Mesenchymal stem cell (in vitro differentiated cells and primary cell): Measurements from ENCODE around the gene RBM18.

Experiments
- DNase-seq: peaks from one replicate; pipeline ENCODE4 v3.0.0-alpha.2; 2013
- H2AFZ ChIP-seq: one replicate; pipeline ENCODE4 v1.6.1; 2013; ENCODE audit warnings: low read depth, mild to moderate bottlenecking, control low read depth, inconsistent platforms, low read length, moderate library complexity
- H2AK5ac ChIP-seq: 2 replicates; pipeline ENCODE4 v1.6.1; 2013; ENCODE audit warnings: low read length, moderate library complexity, mild to moderate bottlenecking, inconsistent platforms; ENCODE audit not compliant: severe bottlenecking
- H2BK120ac ChIP-seq: one replicate; pipeline ENCODE4 v1.6.1; 2013; ENCODE audit warnings: low read depth, mild to moderate bottlenecking, inconsistent platforms, low read length, moderate library complexity
- H2BK12ac ChIP-seq, 2 experiments: one replicate each; pipeline ENCODE4 v1.6.1; 2013; ENCODE audit warnings: inconsistent platforms in 2 of 2, low read length in 2 of 2, mild to moderate bottlenecking in 2 of 2, moderate library complexity in 2 of 2, control low read depth in 1 of 2
- H2BK15ac ChIP-seq: one replicate; pipeline ENCODE4 v1.6.1; 2013; ENCODE audit warnings: mild to moderate bottlenecking, low read depth, inconsistent platforms; ENCODE audit not compliant: poor library complexity, severe bottlenecking
- H2BK5ac ChIP-seq: 2 replicates; pipeline ENCODE4 v1.6.1; 2013; ENCODE audit warnings: low read depth, mild to moderate bottlenecking, low read length, control low read depth, inconsistent platforms; ENCODE audit not compliant: poor library complexity, severe bottlenecking
- H3K14ac ChIP-seq, 2 experiments: one replicate each; pipeline ENCODE4 v1.6.1; 2013; ENCODE audit warnings: inconsistent platforms in 2 of 2, low read length in 2 of 2, control low read depth in 1 of 2, mild to moderate bottlenecking in 1 of 2, moderate library complexity in 1 of 2
- H3K18ac ChIP-seq, 2 experiments: one replicate each; pipeline ENCODE4 v1.6.1; 2013; ENCODE audit warnings: inconsistent platforms in 2 of 2, low read length in 2 of 2, control low read depth in 1 of 2, low read depth in 1 of 2, mild to moderate bottlenecking in 1 of 2
- H3K23ac ChIP-seq, 2 experiments: one replicate each; pipeline ENCODE4 v1.6.1; 2013; ENCODE audit warnings: inconsistent platforms in 2 of 2, low read length in 2 of 2, mild to moderate bottlenecking in 2 of 2, moderate library complexity in 2 of 2, control low read depth in 1 of 2
- H3K27ac ChIP-seq: 2 replicates; pipeline ENCODE4 v1.5.1; 2013; ENCODE audit warnings: mild to moderate bottlenecking, moderate library complexity, low read length, control low read depth, inconsistent platforms; ENCODE audit not compliant: poor library complexity, severe bottlenecking
- H3K27me3 ChIP-seq, 2 experiments: 2 replicates each; pipeline versions ENCODE4 v1.6.1 to v1.7.0; 2013; ENCODE audit warnings: low read length in 2 of 2, mild to moderate bottlenecking in 2 of 2, moderate library complexity in 2 of 2, control low read depth in 1 of 2, inconsistent platforms in 1 of 2; ENCODE audit not compliant: control insufficient read depth in 1 of 2, insufficient read depth in 1 of 2
- H3K36me3 ChIP-seq, 2 experiments: 2 replicates each; pipeline versions ENCODE4 v1.6.1 to v1.7.0; 2013; ENCODE audit warnings: low read length in 2 of 2, control low read depth in 1 of 2, inconsistent platforms in 1 of 2, low read depth in 1 of 2, mild to moderate bottlenecking in 1 of 2; ENCODE audit not compliant: insufficient read depth in 2 of 2, control insufficient read depth in 1 of 2
- H3K4ac ChIP-seq, 2 experiments: one replicate each; pipeline ENCODE4 v1.6.1; 2013; ENCODE audit warnings: inconsistent platforms in 2 of 2, low read length in 2 of 2, mild to moderate bottlenecking in 2 of 2, moderate library complexity in 2 of 2, control low read depth in 1 of 2, low read depth in 1 of 2
- H3K4me1 ChIP-seq: 2 replicates; pipeline ENCODE4 v1.6.1; 2013; ENCODE audit warnings: low read depth, low read length, control low read depth; ENCODE audit not compliant: control insufficient read depth, insufficient read depth
- H3K4me2 ChIP-seq: 2 replicates; pipeline ENCODE4 v1.6.1; 2013; ENCODE audit warnings: low read length, mild to moderate bottlenecking, inconsistent platforms; ENCODE audit not compliant: poor library complexity, severe bottlenecking
- H3K4me3 ChIP-seq, 2 experiments: 2 replicates each; pipeline versions ENCODE4 v1.5.1 to v1.7.0; 2013; ENCODE audit warnings: low read length in 2 of 2, mild to moderate bottlenecking in 2 of 2, control low read depth in 1 of 2, low read depth in 1 of 2; ENCODE audit not compliant: insufficient read depth in 1 of 2
- H3K79me1 ChIP-seq: replicated peaks from 2 replicates; pipeline ENCODE4 v1.6.1; 2013; ENCODE audit warnings: mild to moderate bottlenecking, control low read depth, low read length, inconsistent platforms; ENCODE audit not compliant: poor library complexity, severe bottlenecking
- H3K9ac ChIP-seq: 2 replicates; pipeline ENCODE4 v1.7.0; 2013; ENCODE audit warnings: mild to moderate bottlenecking, low read length, moderate library complexity
- H3K9me3 ChIP-seq: 2 replicates; pipeline ENCODE4 v1.7.0; 2013; ENCODE audit warnings: mild to moderate bottlenecking, low read length; ENCODE audit not compliant: control insufficient read depth
- H4K8ac ChIP-seq: one replicate; pipeline ENCODE4 v1.6.1; 2013; ENCODE audit warnings: inconsistent platforms, mild to moderate bottlenecking, low read length, moderate library complexity
- H4K91ac ChIP-seq: one replicate; pipeline ENCODE4 v1.6.1; 2013; ENCODE audit warnings: mild to moderate bottlenecking, low read length, inconsistent platforms
- WGBS: methylation state at CpG from one replicate; pipeline ENCODE4 v1.1.7; 2013; ENCODE audit warnings: mixed read lengths; 5-methylcytosine and 5-hydroxymethylcytosine counted together

The RBM18 gene

GRCh38 chr9:122291458-122291857 is 26.8 kb upstream of the RBM18 start:
- H2AFZ ChIP-seq: no peak overlapping the region
- WGBS: 97% methylated on average over 3 of the region's 3 CpGs
- H3K14ac ChIP-seq: no peak overlapping the region
- H2BK120ac ChIP-seq: no peak overlapping the region
- H4K8ac ChIP-seq: no peak overlapping the region
- H2BK5ac ChIP-seq: no peak overlapping the region
- DNase-seq: no peak
- no peaks in the 10 kb centered on the region for H3K4me1 ChIP-seq
- no peak overlapping the region for H4K91ac ChIP-seq
- H3K79me1 ChIP-seq: peaks cover 24% of the 10 kb centered on the region
- H3K23ac ChIP-seq: no peak overlapping the region
- no peak overlapping the region for H3K4me2 ChIP-seq
- no peaks in the 10 kb centered on the region for H3K9me3 ChIP-seq
- H3K27ac ChIP-seq: no peak overlapping the region
- H3K4me3 ChIP-seq: no peak overlapping the region
- H3K9ac ChIP-seq: no peak overlapping the region
- no peak overlapping the region for H2BK15ac ChIP-seq
- no peak overlapping the region for H2BK12ac ChIP-seq
- H3K18ac ChIP-seq: no peak overlapping the region
- H3K4ac ChIP-seq: no peak overlapping the region
- no peaks in the 10 kb centered on the region for H3K27me3 ChIP-seq
- H2AK5ac ChIP-seq: no peak overlapping the region
- peaks cover 4 to 79% of the 10 kb centered on the region in 2 experiments for H3K36me3 ChIP-seq

GRCh38 chr9:122287214-122287720 is 22.6 kb upstream of the RBM18 start:
- no peak overlapping the region for H2BK12ac ChIP-seq
- H2BK15ac ChIP-seq: no peak overlapping the region
- H3K27ac ChIP-seq: no peak overlapping the region
- no peak overlapping the region for H2BK120ac ChIP-seq
- no peak overlapping the region for H2AFZ ChIP-seq
- H4K91ac ChIP-seq: no peak overlapping the region
- no peaks in the 10 kb centered on the region for H3K4me1 ChIP-seq
- H3K4me2 ChIP-seq: no peak overlapping the region
- no peak overlapping the region for H3K14ac ChIP-seq
- peaks cover 18 to 87% of the 10 kb centered on the region in 2 experiments for H3K36me3 ChIP-seq
- H3K4ac ChIP-seq: no peak overlapping the region
- whole genome bisulfite sequencing: 100% methylated on average over 1 of the region's 1 CpG
- H3K79me1 ChIP-seq: peaks cover 41% of the 10 kb centered on the region
- no peak overlapping the region for H3K9ac ChIP-seq
- DNase-seq: no peak
- no peak overlapping the region for H3K23ac ChIP-seq
- H3K18ac ChIP-seq: no peak overlapping the region
- H2AK5ac ChIP-seq: no peak overlapping the region
- no peaks in the 10 kb centered on the region for H3K9me3 ChIP-seq
- no peaks in the 10 kb centered on the region for H3K27me3 ChIP-seq
- no peak overlapping the region for H4K8ac ChIP-seq
- no peak overlapping the region for H2BK5ac ChIP-seq
- no peak overlapping the region for H3K4me3 ChIP-seq

- no peak overlapping the region for H2AFZ ChIP-seq
- no peaks in the 10 kb centered on the region for H3K27me3 ChIP-seq
- no peak overlapping the region for H3K4me2 ChIP-seq
- H3K9ac ChIP-seq: no peak overlapping the region
- H3K23ac ChIP-seq: no peak overlapping the region
- H2BK5ac ChIP-seq: no peak overlapping the region
- H4K91ac ChIP-seq: no peak overlapping the region
- peaks cover 18 to 87% of the 10 kb centered on the region in 2 experiments for H3K36me3 ChIP-seq
- no peak overlapping the region for H4K8ac ChIP-seq
- H3K4me3 ChIP-seq: no peak overlapping the region
- WGBS: 80% methylated on average over 1 of the region's 1 CpG
- no peak overlapping the region for H3K27ac ChIP-seq
- no peak overlapping the region for H2AK5ac ChIP-seq
- no peak for DNase-seq
- H3K4me1 ChIP-seq: no peaks in the 10 kb centered on the region
- no peak overlapping the region for H2BK12ac ChIP-seq
- no peak overlapping the region for H3K4ac ChIP-seq
- H3K9me3 ChIP-seq: no peaks in the 10 kb centered on the region
- H3K18ac ChIP-seq: no peak overlapping the region
- no peak overlapping the region for H2BK120ac ChIP-seq
- no peak overlapping the region for H3K14ac ChIP-seq
- H2BK15ac ChIP-seq: no peak overlapping the region
- peaks cover 44% of the 10 kb centered on the region for H3K79me1 ChIP-seq
These were observed 22.1 kb upstream of the RBM18 start for GRCh38 chr9:122286764-122287163.

GRCh38 chr9:122281368-122281767 is 16.7 kb upstream of the RBM18 start:
- WGBS: 99% methylated on average over 4 of the region's 5 CpGs
- no peak overlapping the region for H2AFZ ChIP-seq
- peaks cover 14% of the 10 kb centered on the region for H3K9me3 ChIP-seq
- no peak overlapping the region for H3K23ac ChIP-seq
- no peak overlapping the region for H2BK15ac ChIP-seq
- no peak overlapping the region for H3K9ac ChIP-seq
- no peak overlapping the region for H2BK12ac ChIP-seq
- DNase-seq: no peak
- no peak overlapping the region for H2AK5ac ChIP-seq
- no peak overlapping the region for H4K91ac ChIP-seq
- no peak overlapping the region for H3K18ac ChIP-seq
- peaks cover 15 to 81% of the 10 kb centered on the region in 2 experiments for H3K36me3 ChIP-seq
- H3K4me3 ChIP-seq: no peak overlapping the region
- H3K4ac ChIP-seq: no peak overlapping the region
- H3K27ac ChIP-seq: no peak overlapping the region
- no peak overlapping the region for H2BK120ac ChIP-seq
- H3K4me1 ChIP-seq: no peaks in the 10 kb centered on the region
- H4K8ac ChIP-seq: no peak overlapping the region
- H3K14ac ChIP-seq: no peak overlapping the region
- peaks cover 39% of the 10 kb centered on the region for H3K79me1 ChIP-seq
- no peaks in the 10 kb centered on the region for H3K27me3 ChIP-seq
- H3K4me2 ChIP-seq: no peak overlapping the region
- H2BK5ac ChIP-seq: no peak overlapping the region
